ENCODE measurements around the gene IL15RA.

Gene IL15RA

DNA sequence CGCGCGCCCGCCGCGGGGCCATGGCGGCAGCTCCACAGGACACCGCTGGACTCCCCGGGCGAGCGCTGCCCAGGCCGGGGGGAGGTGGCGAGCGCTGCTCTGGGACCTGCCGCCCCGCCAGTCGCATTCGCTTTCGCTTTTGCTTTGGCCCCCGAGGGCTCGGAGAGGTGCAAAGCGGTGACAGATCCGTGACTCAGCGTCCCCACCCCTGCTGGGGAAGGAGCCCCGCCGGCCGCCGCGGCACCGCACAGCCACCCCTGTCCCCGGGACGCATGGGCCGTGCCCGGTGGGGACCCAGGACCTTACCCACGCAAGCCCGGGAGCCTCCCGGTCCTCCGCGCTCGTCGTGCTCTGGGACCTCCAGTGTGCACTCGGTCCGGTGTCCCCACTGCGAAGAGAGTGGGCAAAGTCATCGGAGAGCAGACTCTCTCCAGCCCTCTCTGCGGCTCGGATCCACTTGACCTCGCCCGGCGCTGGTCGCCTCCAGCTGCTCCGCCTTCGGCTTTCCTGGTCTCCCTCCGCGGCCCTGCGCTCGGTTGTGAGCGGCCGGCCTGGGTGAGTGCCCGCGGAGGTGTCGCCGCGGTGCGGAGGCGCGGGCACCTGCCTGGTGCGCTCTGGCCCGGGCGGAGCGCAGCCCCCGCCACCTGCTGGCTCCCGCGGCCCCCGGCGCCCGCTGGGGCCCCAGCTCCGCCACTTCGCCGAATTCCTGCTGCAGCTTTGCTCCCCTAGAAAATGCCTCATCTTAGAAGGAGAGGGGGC is at the start of gene IL15RA:
Gene IL15RA, minus strand, starts transcription at position 73 of the 759 bp plus-strand sequence. Its CDS starts 51 bp downstream, at position 22.
- peak; percentile 14 for DNase-seq

DNA sequence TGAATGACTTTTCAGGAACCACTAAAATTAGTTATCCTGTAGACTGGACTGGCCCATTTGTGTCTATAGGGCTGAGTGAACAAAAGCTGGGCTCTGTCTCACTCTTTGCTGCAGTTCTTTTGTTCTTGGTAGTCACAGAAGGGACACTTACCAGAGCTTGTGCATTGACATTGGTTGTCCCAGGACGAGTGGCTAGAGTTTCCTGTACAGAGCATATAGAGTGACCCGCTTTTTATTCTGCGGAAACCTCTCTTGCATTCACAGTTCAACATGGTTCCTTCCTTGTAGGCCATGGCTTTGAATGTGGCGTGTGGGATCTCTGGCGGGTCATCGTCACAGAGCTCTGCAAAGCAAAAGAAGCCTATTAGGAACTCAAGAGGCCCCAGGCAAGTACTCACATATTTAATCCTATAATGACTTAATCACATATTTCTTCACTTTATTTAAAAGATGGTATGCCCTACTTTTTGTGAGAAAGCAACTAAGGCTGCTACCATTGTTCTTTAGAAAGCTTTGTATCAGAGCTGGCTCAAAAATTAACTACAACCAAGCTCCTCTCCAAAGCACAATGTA is 48.4 kb upstream of the IL15RA start:
- DNase-seq, result no peak

- DNase-seq, result no peak
Observed at GRCh38 chr10:6024334-6024682, 47.0 kb upstream of the IL15RA start.

DNA sequence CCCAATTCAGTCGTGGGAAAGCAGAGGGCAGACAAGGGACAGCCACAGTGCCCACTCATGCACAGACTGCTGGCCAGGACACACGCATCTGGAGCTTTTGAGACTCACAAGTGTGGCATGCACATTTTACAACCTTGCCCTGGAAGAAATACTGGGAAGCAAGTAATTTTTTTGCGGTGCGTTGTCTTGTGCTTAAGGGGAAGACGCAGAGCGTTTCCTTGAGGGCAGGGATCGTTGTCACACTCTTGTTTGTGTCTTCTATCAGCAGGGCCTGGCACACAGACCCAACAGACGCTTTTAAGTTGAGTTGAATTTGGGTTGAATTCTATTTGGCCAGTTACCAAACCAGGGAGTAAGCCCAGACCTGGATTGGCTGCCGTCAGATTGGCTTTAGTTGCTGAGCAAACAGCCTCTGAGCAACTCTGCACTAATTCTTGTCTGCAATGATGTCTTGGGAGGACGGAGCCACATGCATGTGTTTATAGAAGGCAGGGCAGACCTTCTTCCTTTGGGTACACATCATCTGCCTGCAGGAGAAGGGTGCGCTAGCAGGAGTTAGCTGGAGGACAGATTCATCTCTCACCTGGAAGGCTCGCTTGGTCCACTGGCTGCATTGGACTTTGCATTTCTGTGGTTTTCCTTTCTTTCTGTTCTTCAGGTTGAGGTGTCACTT is 46.5 kb upstream of the IL15RA start:
- no peak for DNase-seq

DNA sequence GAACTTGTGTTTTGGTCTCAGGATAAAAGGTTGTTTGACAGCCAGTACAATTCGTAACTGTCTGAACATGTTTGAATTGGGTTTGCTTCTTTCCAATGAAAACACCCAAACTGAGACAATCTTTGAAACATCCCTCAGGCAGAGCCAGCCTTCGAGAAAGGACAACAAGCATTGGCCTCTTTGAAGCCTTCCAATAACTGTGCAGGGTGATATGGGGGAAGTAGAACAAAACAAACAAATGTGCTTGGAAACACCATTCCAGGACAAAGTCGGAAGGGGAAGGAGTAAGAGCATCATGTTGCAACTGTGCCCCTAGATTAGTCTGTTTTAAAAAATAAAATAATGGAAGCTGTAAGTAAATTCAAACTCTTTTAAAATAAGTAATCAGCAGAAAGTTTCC is 45.3 kb upstream of the IL15RA start:
- DNase-seq, result no peak

- DNase-seq, result no peak
Observed at GRCh38 chr10:6020826-6021225, 43.5 kb upstream of the IL15RA start.

- no peak for DNase-seq
Observed at GRCh38 chr10:6019796-6020195, 42.5 kb upstream of the IL15RA start.

DNA sequence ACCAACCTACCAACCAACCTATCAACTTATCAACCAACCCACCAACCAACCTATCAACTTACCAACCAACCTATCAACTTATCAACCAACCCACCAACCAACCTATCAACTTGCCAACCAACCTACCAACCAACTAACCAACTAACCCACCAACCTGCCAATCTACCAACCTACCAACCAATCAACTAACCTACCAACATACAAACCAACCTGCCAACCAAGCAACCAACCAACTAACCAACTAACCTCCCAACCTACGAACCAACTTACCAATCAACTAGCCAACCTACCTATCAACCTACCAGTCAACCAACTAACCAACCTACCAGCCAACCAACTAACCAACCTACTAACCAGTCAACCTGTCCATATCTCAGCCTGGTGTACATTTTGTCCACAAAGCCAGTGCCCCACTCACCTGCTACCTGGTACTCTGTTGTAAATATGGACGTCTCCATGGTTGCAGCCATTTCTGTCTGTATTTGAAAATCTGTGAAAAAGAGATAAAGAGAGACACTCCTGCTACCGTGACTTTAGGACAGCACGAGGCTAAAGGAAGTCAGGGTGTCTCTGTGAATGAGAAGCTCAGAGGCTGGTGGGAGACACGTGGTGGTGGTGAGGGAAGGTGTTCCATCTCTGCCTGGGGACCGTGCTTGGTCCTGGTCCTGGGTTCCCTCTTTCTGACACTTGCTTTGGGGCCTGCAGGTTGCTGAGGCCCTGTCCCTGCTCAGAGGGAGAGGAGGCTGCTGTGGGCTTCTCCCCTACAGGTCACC is 41.9 kb upstream of the IL15RA start:
- no peak for DNase-seq

GRCh38 chr10:6018422-6018821 is 41.1 kb upstream of the IL15RA start:
- DNase-seq, result no peak

GRCh38 chr10:6017781-6018354 is 40.5 kb upstream of the IL15RA start:
- DNase-seq, result no peak

DNA sequence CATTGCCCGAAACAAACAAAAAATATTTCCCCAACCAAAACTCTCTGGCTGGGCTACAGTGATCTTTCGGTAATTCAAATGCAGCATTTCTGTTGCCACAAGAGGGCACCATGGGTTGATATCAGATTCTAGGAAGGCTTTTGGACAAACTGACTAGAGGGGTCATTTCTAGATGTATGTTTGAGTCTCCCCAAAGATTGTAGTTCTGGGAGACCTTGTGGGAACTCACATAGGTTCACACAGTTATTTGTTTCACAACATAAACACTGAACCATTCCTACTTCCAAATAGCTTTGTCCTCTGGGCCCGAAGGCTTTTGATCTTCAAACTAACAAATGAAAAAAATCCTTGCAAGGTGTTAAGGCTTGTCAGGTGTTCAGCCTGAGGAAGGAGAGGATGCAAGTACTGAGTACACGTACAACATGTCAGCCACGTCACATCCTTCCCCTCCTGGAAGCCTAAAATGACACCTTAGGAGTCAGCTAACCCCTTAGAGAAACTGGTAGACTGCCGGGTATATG is 37.0 kb upstream of the IL15RA start:
- DNase-seq, result no peak

DNA sequence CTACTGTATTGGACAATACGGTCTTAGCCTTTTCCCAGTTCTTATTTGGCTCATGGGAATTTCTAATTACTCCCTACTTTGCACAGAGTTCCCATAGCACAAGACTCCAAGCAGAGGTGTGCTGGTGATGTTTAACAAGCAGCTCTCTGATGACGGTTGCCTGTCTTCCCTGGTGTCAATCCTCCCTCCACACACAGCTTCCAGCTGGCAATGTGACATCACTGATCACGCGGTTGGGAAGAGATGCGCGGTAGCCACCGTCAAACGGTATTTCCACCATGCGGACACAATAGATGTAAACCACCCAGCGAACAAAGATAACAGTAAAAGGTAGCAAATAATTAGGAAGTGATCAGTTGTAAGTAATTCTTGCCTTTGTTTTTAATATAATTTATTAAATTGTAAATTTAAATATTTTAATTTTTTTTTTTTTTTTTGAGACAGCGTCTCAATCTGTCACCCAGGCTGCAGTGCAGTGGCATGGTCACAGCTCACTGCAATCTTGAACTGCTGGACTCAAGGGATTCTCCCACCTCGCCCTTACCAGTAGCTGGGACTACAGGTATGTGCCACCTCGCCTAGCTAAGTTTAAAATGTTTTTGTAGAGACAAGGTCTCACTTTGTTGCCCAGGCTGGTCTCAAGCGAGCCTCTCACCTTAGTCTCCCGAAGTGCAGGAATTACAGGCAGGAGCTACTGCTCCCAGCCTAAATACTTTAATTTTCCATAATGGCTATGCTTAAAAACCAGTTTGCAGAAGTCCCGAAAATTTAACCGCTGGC is 36.3 kb upstream of the IL15RA start:
- DNase-seq, result no peak

GRCh38 chr10:6012121-6012905 is 35.0 kb upstream of the IL15RA start:
- no peak for DNase-seq

- DNase-seq, result no peak
Observed at GRCh38 chr10:6011558-6011957, 34.2 kb upstream of the IL15RA start.

DNA sequence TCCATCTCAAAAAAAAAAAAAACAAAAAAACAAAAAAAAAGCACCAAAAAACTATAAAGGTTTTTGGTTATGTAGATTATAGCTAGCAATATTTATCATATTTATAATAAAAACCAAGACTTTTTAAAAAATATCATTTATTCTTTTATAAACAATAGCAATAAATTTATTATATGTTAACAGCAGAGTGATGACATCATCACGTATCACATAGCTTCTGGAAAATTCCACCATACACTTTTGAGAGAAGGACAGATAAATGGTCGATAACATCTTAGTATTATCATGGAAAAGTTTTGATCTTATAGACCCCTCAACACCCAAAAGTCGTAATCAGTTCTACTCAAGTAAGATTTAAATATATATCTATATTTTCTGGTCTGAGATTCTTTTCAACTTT is 33.2 kb upstream of the IL15RA start:
- no peak for DNase-seq

GRCh38 chr10:6009961-6010360 is 32.6 kb upstream of the IL15RA start:
- no peak for DNase-seq

- DNase-seq, result no peak
Observed at GRCh38 chr10:6009150-6009549, 31.8 kb upstream of the IL15RA start.

- no peak for DNase-seq
Observed at GRCh38 chr10:6008497-6009142, 31.3 kb upstream of the IL15RA start.

- no peak for DNase-seq
Observed at GRCh38 chr10:6006991-6007390, 29.6 kb upstream of the IL15RA start.

DNA sequence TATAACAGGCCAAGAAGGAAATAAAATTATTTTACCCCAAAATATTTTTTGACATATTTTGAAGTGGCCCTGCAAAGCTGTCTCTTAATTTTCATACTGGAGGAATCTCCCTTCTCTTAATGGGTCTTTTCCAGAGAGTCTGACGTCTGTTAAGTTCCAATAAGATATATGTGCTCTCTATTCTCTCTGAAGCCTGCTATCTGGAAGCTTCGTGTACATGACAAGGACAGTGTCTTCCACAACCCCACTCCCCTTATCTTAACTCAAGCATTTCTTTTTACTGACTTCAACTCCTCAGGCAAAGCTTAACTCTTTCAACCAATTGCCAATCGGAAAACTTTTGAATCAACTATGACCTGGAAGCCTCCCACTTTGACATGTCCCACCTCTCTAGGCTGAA is 29.2 kb upstream of the IL15RA start:
- no peak for DNase-seq
